GM15510 (cell line): ENCODE data around the gene TUBB2A.

Experiments
- POLR2A ChIP-seq: IDR thresholded peaks from 3 replicates; pipeline ENCODE4 v1.6.1; 2011; ENCODE audit warnings: borderline replicate concordance; ENCODE audit not compliant: insufficient read length; ENCODE audit errors: extremely low read depth

TUBB2A gene

GRCh38 chr6:3120765-3121089 is 36.6 kb downstream of the TUBB2A start:
- no peak for TF ChIP-seq POLR2A

DNA sequence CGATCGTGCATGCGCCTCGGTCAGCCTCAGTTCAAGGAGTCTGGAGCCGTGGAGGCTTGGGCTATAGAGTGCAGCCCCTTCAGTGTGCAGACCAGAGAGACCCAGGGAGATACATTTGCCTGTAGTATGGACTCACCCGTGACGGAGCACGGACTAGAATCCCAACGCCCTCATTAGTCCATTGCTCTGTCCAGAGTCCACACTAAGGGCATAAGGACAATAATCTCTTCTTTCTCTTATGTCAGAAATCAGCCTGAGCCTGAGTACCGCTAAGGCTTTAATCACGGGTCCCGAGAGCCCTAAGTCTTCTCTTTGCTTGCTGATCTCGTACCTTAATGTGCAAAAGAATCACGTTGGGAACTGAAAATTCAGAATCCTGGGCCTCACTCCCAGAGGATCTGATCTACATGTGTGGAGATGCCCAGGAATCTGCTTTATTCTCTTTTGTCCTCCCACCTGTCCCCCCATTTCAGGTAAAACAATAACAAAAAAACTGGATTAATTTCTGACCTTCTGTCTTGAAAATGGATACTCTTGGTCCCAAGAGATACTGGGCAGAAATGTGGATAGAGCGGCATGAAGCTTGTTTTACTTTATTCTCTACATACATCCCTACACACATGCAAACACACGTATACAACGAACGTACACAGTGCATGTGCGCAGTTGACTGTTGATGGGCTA is 38.2 kb downstream of the TUBB2A start:
- no peak for TF ChIP-seq POLR2A

- TF ChIP-seq POLR2A, result peak; percentile 84
Observed at GRCh38 chr6:3118353-3119039, 38.8 kb downstream of the TUBB2A start, which contains the start of gene BPHL. BPHL (plus strand) TSS chr6:3118711; CDS start chr6:3118741, 30 bp downstream.

DNA sequence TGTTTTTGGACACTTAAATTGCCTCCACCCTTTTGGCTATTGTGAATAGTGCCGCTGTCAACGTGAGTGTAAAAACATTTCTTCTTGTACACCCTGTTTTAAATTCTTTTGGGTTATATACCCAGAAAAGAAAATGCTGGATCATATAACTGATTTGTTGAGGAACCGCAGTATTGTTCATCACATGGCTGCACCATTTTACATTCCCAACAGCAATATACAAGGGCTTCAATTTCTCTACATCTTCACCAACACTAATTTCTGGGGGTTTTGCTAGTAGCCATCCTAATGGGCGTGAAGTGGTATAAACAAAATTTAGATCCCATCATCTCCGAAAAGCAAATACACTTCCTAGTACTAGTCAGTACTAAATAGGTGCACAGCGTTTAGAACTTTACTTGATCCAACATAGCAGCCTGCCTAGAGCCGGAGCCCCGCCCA is 39.4 kb downstream of the TUBB2A start:
- TF ChIP-seq POLR2A, result no peak

DNA sequence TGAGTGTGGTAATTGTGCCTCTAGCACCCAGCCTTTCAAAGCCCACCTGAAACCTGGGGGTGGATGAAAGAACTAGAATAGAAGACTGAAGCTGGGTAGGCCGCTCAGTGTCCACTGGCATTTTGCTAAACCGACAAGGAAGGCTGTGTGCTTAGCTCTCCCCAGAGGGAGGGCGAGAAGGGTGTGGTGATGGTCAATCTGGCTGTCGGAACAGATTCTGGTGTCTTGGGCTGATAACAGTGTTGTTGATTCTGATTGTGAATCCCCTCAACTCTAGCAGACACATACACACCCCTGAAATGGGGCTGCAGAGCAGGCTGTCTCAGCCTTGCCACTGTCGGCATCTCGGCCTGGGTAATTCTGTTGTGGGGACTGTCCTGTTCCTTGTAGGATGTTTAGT is 43.0 kb downstream of the TUBB2A start:
- no peak for TF ChIP-seq POLR2A

GRCh38 chr6:3109761-3110160 is 47.6 kb downstream of the TUBB2A start:
- no peak for TF ChIP-seq POLR2A

- no peak for TF ChIP-seq POLR2A
Observed at GRCh38 chr6:3108746-3109414, 48.5 kb downstream of the TUBB2A start.
